Activated T-helper 1 cell treated with anti-CD3 and anti-CD28 coated beads, Interleukin-12 subunit alpha, Interleukin-12 subunit beta, Interleukin-2, Interleukin-4 antibody, amounts not matched to agents 30 ng/mL and 10 ng/mL and 1 ng/mL, durations not matched to agents 14 hours and 24 hours and 36 hours (primary cell): ENCODE data around the gene SLC2A10. TPM values are rescaled to one million over a fixed set of nuclear protein-coding genes. Genes with fewer than 3 reads are reported as not detected.
A peak's percentile ranks its signal among the peaks of the same experiment; 100 is the strongest.

Source experiments
- DNase-seq: peaks from one replicate; pipeline ENCODE4 v3.0.0; 2021; ENCODE audit warnings: low spot score
- H3K27ac Mint-ChIP-seq: one replicate; pipeline ENCODE4 v1.8.0; 2021; ENCODE audit warnings: mild to moderate bottlenecking, mixed read lengths
- H3K27me3 Mint-ChIP-seq: one replicate; pipeline ENCODE4 v1.8.0; 2022; ENCODE audit warnings: mild to moderate bottlenecking, moderate library complexity, mixed read lengths; ENCODE audit not compliant: insufficient read depth
- H3K36me3 Mint-ChIP-seq: one replicate; pipeline ENCODE4 v1.8.0; 2021; ENCODE audit warnings: low read depth, mixed read lengths
- H3K4me1 Mint-ChIP-seq: one replicate; pipeline ENCODE4 v1.8.0; 2021; ENCODE audit warnings: low read depth, mixed read lengths
- H3K4me3 Mint-ChIP-seq: one replicate; pipeline ENCODE4 v1.8.0; 2021; ENCODE audit warnings: mild to moderate bottlenecking, moderate library complexity, mixed read lengths
- H3K9me3 Mint-ChIP-seq: one replicate; pipeline ENCODE4 v1.8.0; 2021; ENCODE audit warnings: mixed read lengths
- intact Hi-C: fragments of 100-400 bp; cut with micrococcal nuclease; formaldehyde crosslinking; loops from one replicate; pipeline ENCODE4 v1.15.1; 2024
- total RNA-seq: library from RNA; stranded (reverse); gene quantifications from 2 replicates; pipeline ENCODE4 v1.2.3, GENCODE V29; 2022

The SLC2A10 gene
- total RNA-seq, 1 donor from 2014 or later = not detected

GRCh38 chr20:46701556-46701955 lies 7.9 kb upstream of the SLC2A10 start:
- Mint-ChIP-seq H3K4me1 (no peaks in the 10 kb centered on the region), H3K36me3 (no peaks in the 10 kb centered on the region), H3K4me3 (no peak overlapping the region), H3K27me3 (peaks cover 26% of the 10 kb centered on the region), H3K9me3 (no peaks in the 10 kb centered on the region), H3K27ac (no peak overlapping the region)
- no peak for DNase-seq
- intact Hi-C loops = no loop called here

- Mint-ChIP-seq H3K27ac (no peak overlapping the region), H3K9me3 (no peaks in the 10 kb centered on the region), H3K27me3 (peaks cover 27% of the 10 kb centered on the region), H3K4me1 (no peaks in the 10 kb centered on the region), H3K36me3 (no peaks in the 10 kb centered on the region), H3K4me3 (no peak overlapping the region)
- intact Hi-C loops = no loop called here
- no peak for DNase-seq
Measured at GRCh38 chr20:46701986-46702385, 7.5 kb upstream of the SLC2A10 start.

GRCh38 chr20:46702447-46703203 lies 6.8 kb upstream of the SLC2A10 start:
- intact Hi-C loops = no loop called here
- H3K9me3 Mint-ChIP-seq = no peaks in the 10 kb centered on the region
- H3K4me3 Mint-ChIP-seq = no peak overlapping the region
- no peaks in the 10 kb centered on the region for H3K36me3 Mint-ChIP-seq
- DNase-seq = no peak
- peaks cover 30% of the 10 kb centered on the region for H3K27me3 Mint-ChIP-seq
- no peak overlapping the region for H3K27ac Mint-ChIP-seq
- H3K4me1 Mint-ChIP-seq = no peaks in the 10 kb centered on the region

GRCh38 chr20:46703435-46703834 lies 6.0 kb upstream of the SLC2A10 start:
- Mint-ChIP-seq H3K4me1 (no peaks in the 10 kb centered on the region), H3K9me3 (no peaks in the 10 kb centered on the region), H3K27me3 (peaks cover 35% of the 10 kb centered on the region), H3K4me3 (no peak overlapping the region), H3K27ac (no peak overlapping the region), H3K36me3 (no peaks in the 10 kb centered on the region)
- no peak for DNase-seq
- intact Hi-C loops = no loop called here

- H3K4me3 Mint-ChIP-seq = no peak overlapping the region
- H3K36me3 Mint-ChIP-seq = peaks cover 3% of the 10 kb centered on the region
- H3K9me3 Mint-ChIP-seq = no peaks in the 10 kb centered on the region
- H3K4me1 Mint-ChIP-seq = peaks cover 4% of the 10 kb centered on the region
- intact Hi-C loops = no loop called here
- H3K27me3 Mint-ChIP-seq = peaks cover 42% of the 10 kb centered on the region
- no peak for DNase-seq
- no peak overlapping the region for H3K27ac Mint-ChIP-seq
Measured at GRCh38 chr20:46704714-46705377, 4.6 kb upstream of the SLC2A10 start.

- Mint-ChIP-seq H3K4me3 (no peak overlapping the region), H3K9me3 (no peaks in the 10 kb centered on the region), H3K27me3 (peaks cover 43% of the 10 kb centered on the region), H3K4me1 (peaks cover 4% of the 10 kb centered on the region), H3K36me3 (peaks cover 3% of the 10 kb centered on the region), H3K27ac (no peak overlapping the region)
- intact Hi-C loops = no loop called here
- no peak for DNase-seq
Measured at GRCh38 chr20:46705378-46705729, 4.1 kb upstream of the SLC2A10 start.

- Mint-ChIP-seq H3K9me3 (no peaks in the 10 kb centered on the region), H3K27ac (no peak overlapping the region), H3K4me3 (no peak overlapping the region), H3K36me3 (peaks cover 3% of the 10 kb centered on the region), H3K4me1 (peaks cover 4% of the 10 kb centered on the region), H3K27me3 (peaks cover 45% of the 10 kb centered on the region)
- DNase-seq = no peak
- intact Hi-C loops = no loop called here
Measured at GRCh38 chr20:46706242-46706641, 3.2 kb upstream of the SLC2A10 start.

GRCh38 chr20:46708172-46708860 lies 1.1 kb upstream of the SLC2A10 start:
- DNase-seq = no peak
- H3K9me3 Mint-ChIP-seq = no peaks in the 10 kb centered on the region
- intact Hi-C loops = no loop called here
- H3K4me3 Mint-ChIP-seq = no peak overlapping the region
- peaks cover 4% of the 10 kb centered on the region for H3K4me1 Mint-ChIP-seq
- H3K27ac Mint-ChIP-seq = no peak overlapping the region
- peaks cover 3% of the 10 kb centered on the region for H3K36me3 Mint-ChIP-seq
- H3K27me3 Mint-ChIP-seq = peaks cover 47% of the 10 kb centered on the region

- Mint-ChIP-seq H3K4me1 (peaks cover 4% of the 10 kb centered on the region), H3K36me3 (peaks cover 3% of the 10 kb centered on the region), H3K9me3 (no peaks in the 10 kb centered on the region), H3K27ac (no peak overlapping the region), H3K4me3 (peak overlapping the region; percentile 37), H3K27me3 (peaks cover 45% of the 10 kb centered on the region)
- intact Hi-C loops = no loop called here
- DNase-seq = no peak
Measured at GRCh38 chr20:46709055-46709458, 392 bp upstream of the SLC2A10 start.

- intact Hi-C loops = no loop called here
- Mint-ChIP-seq H3K27ac (no peak overlapping the region), H3K27me3 (peaks cover 40% of the 10 kb centered on the region), H3K9me3 (no peaks in the 10 kb centered on the region), H3K4me1 (peaks cover 4% of the 10 kb centered on the region), H3K36me3 (peaks cover 3% of the 10 kb centered on the region), H3K4me3 (no peak overlapping the region)
- DNase-seq = no peak
Measured at GRCh38 chr20:46710153-46710913, 884 bp downstream of the SLC2A10 start.

- H3K4me3 Mint-ChIP-seq = no peak overlapping the region
- no peak for DNase-seq
- peaks cover 3% of the 10 kb centered on the region for H3K36me3 Mint-ChIP-seq
- no peaks in the 10 kb centered on the region for H3K9me3 Mint-ChIP-seq
- H3K27ac Mint-ChIP-seq = no peak overlapping the region
- intact Hi-C loops = no loop called here
- peaks cover 4% of the 10 kb centered on the region for H3K4me1 Mint-ChIP-seq
- H3K27me3 Mint-ChIP-seq = peaks cover 35% of the 10 kb centered on the region
Measured at GRCh38 chr20:46712056-46712636, 2.7 kb downstream of the SLC2A10 start.

- Mint-ChIP-seq H3K36me3 (no peaks in the 10 kb centered on the region), H3K4me1 (no peaks in the 10 kb centered on the region), H3K27me3 (peaks cover 18% of the 10 kb centered on the region), H3K9me3 (no peaks in the 10 kb centered on the region), H3K27ac (no peak overlapping the region), H3K4me3 (no peak overlapping the region)
- no peak for DNase-seq
- intact Hi-C loops = no loop called here
Measured at GRCh38 chr20:46713957-46714834, 4.7 kb downstream of the SLC2A10 start.
